Measurements from ENCODE around the gene YAF2. TPM values are rescaled to one million over a fixed set of nuclear protein-coding genes. Genes with fewer than 3 reads are reported as not detected.
A peak's percentile ranks its signal among the peaks of the same experiment; 100 is the strongest.

YAF2 gene
- total RNA-seq, 1 experiment from 2014 or later, result 15.0 TPM

GRCh38 chr12:42130672-42131402 lies 107.2 kb downstream of the YAF2 start:
- Histone ChIP-seq H3K27ac (ENCODE audit: low read depth, low read length) (no peak overlapping the region), H4K20me1 (ENCODE audit: insufficient read depth) (peaks cover 20% of the 10 kb centered on the region; the same call in 1 of the 2 replicates), H3K4me1 (ENCODE audit: control insufficient read depth in 1 of 2, insufficient read depth in 2 of 2, low read length in 2 of 2) (peaks cover 0 to 13% of the 10 kb centered on the region in 2 experiments; a peak in 2 of 4 replicates), H3K79me2 (ENCODE audit: insufficient read depth, low read length) (peaks cover 88% of the 10 kb centered on the region), H3K4me3 (replicated peaks in 1 of 2; ENCODE audit: low read depth in 1 of 2, low read length in 2 of 2) (no peak overlapping the region), H3K9me2 (ENCODE audit: insufficient read depth) (no peaks in the 10 kb centered on the region), H3K36me3 (ENCODE audit: control insufficient read depth in 1 of 2, insufficient read depth in 2 of 2, low read length in 2 of 2) (no peaks in the 10 kb centered on the region), H3K9ac (ENCODE audit: low read length) (no peak overlapping the region), H3K27me3 (ENCODE audit: insufficient read depth, low read length) (no peaks in the 10 kb centered on the region), H3K9me3 (ENCODE audit: control insufficient read depth in 1 of 2, insufficient read depth in 1 of 2, low read depth in 1 of 2, low read length in 2 of 2) (no peaks in the 10 kb centered on the region), H2AFZ (ENCODE audit: low read depth, low read length, poor library complexity, severe bottlenecking) (no peak overlapping the region), H3K4me2 (ENCODE audit: low read length) (peak overlapping the region; percentile 2; the same call in 1 of the 2 replicates)
- intact Hi-C loops (cut with micrococcal nuclease), result loop anchor here (2.0 kb wide), 1 partner anchor 438 kb away; no protein-coding TSS in a partner anchor
- BruUV-seq (replicated peaks), result no TSS peak
- ATAC-seq, result no peak; the same call in 1 of the 2 replicates
- TF ChIP-seq FOSL1 (IDR thresholded peaks at IDR 0.05; ENCODE audit: low read depth), result 0 out of 2 replicates have a peak, but pooled peaks have one; percentile 15
- TF ChIP-seq, protein P1, sequence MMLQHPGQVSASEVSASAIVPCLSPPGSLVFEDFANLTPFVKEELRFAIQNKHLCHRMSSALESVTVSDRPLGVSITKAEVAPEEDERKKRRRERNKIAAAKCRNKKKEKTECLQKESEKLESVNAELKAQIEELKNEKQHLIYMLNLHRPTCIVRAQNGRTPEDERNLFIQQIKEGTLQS (IDR thresholded peaks at IDR 0.05), result no peak
- POLR2A ChIA-PET, result no interaction called here
- RAD21 ChIA-PET (ENCODE audit: low non-redundant PET in 1 of 2, low total read pairs in 2 of 2, uncharacterized antibody in 2 of 2, unreplicated experiment in 2 of 2), result interaction anchor here in 1 of 2 experiments (0.6 kb wide), 1 partner anchor 154 kb away, joined by 19 read pairs; no protein-coding TSS in a partner anchor
- DNase-seq (ENCODE audit: low read depth, low spot score), result no peak
- CTCF ChIA-PET, result interaction anchor here (0.8 to 1.4 kb wide), 5 partner anchors 201 to 1152 kb away, joined by 3 to 9 read pairs (median 4); no protein-coding TSS in a partner anchor

- CTCF ChIA-PET, result interaction anchor here (1.1 kb wide), 1 partner anchor 242 kb away, joined by 6 read pairs; no protein-coding TSS in a partner anchor
- TF ChIP-seq EZH2 (IDR thresholded peaks at IDR 0.05), result no peak
- no peak for TF ChIP-seq MAX (IDR thresholded peaks at IDR 0.05)
- TF ChIP-seq SP1 (IDR thresholded peaks at IDR 0.05; ENCODE audit: low read depth), result no peak
- TF ChIP-seq RAD21 (IDR thresholded peaks at IDR 0.05; ENCODE audit: low read depth), result peak; percentile 91
- TF ChIP-seq CBX3 (IDR thresholded peaks at IDR 0.05; ENCODE audit: low read depth), result no peak
- TF ChIP-seq, protein P2, sequence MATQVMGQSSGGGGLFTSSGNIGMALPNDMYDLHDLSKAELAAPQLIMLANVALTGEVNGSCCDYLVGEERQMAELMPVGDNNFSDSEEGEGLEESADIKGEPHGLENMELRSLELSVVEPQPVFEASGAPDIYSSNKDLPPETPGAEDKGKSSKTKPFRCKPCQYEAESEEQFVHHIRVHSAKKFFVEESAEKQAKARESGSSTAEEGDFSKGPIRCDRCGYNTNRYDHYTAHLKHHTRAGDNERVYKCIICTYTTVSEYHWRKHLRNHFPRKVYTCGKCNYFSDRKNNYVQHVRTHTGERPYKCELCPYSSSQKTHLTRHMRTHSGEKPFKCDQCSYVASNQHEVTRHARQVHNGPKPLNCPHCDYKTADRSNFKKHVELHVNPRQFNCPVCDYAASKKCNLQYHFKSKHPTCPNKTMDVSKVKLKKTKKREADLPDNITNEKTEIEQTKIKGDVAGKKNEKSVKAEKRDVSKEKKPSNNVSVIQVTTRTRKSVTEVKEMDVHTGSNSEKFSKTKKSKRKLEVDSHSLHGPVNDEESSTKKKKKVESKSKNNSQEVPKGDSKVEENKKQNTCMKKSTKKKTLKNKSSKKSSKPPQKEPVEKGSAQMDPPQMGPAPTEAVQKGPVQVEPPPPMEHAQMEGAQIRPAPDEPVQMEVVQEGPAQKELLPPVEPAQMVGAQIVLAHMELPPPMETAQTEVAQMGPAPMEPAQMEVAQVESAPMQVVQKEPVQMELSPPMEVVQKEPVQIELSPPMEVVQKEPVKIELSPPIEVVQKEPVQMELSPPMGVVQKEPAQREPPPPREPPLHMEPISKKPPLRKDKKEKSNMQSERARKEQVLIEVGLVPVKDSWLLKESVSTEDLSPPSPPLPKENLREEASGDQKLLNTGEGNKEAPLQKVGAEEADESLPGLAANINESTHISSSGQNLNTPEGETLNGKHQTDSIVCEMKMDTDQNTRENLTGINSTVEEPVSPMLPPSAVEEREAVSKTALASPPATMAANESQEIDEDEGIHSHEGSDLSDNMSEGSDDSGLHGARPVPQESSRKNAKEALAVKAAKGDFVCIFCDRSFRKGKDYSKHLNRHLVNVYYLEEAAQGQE (IDR thresholded peaks at IDR 0.05; ENCODE audit: low read depth), result no peak
- TF ChIP-seq FOSL1 (IDR thresholded peaks at IDR 0.05; ENCODE audit: low read depth), result no peak
- no peak for TF ChIP-seq ZNF274 (IDR thresholded peaks at IDR 0.05; ENCODE audit: low read depth, low read length)
- TF ChIP-seq SIN3A (IDR thresholded peaks at IDR 0.05; ENCODE audit: low read depth), result no peak
- TF ChIP-seq, protein P3, sequence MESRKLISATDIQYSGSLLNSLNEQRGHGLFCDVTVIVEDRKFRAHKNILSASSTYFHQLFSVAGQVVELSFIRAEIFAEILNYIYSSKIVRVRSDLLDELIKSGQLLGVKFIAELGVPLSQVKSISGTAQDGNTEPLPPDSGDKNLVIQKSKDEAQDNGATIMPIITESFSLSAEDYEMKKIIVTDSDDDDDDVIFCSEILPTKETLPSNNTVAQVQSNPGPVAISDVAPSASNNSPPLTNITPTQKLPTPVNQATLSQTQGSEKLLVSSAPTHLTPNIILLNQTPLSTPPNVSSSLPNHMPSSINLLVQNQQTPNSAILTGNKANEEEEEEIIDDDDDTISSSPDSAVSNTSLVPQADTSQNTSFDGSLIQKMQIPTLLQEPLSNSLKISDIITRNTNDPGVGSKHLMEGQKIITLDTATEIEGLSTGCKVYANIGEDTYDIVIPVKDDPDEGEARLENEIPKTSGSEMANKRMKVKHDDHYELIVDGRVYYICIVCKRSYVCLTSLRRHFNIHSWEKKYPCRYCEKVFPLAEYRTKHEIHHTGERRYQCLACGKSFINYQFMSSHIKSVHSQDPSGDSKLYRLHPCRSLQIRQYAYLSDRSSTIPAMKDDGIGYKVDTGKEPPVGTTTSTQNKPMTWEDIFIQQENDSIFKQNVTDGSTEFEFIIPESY (IDR thresholded peaks at IDR 0.05; ENCODE audit: extremely low read depth, insufficient replicate concordance, low read length), result no peak
These were observed 108.3 kb downstream of the YAF2 start for GRCh38 chr12:42129595-42130204.

More at GRCh38 chr12:42129595-42130204, 108.3 kb downstream of the YAF2 start:
- RAD21 ChIA-PET (ENCODE audit: low non-redundant PET in 1 of 2, low total read pairs in 2 of 2, uncharacterized antibody in 2 of 2, unreplicated experiment in 2 of 2), result no interaction called here
- POLR2A ChIA-PET, result no interaction called here
- BruUV-seq (replicated peaks), result no TSS peak
- Histone ChIP-seq H3K27me3 (ENCODE audit: insufficient read depth, low read length) (no peaks in the 10 kb centered on the region), H4K20me1 (ENCODE audit: insufficient read depth) (peaks cover 20% of the 10 kb centered on the region; the same call in 1 of the 2 replicates), H2AFZ (ENCODE audit: low read depth, low read length, poor library complexity, severe bottlenecking) (no peak overlapping the region), H3K27ac (ENCODE audit: low read depth, low read length) (no peak overlapping the region), H3K9me2 (ENCODE audit: insufficient read depth) (no peaks in the 10 kb centered on the region), H3K4me1 (ENCODE audit: control insufficient read depth in 1 of 2, insufficient read depth in 2 of 2, low read length in 2 of 2) (peaks cover 0 to 13% of the 10 kb centered on the region in 2 experiments; a peak in 2 of 4 replicates), H3K4me2 (ENCODE audit: low read length) (no peak overlapping the region), H3K4me3 (replicated peaks in 1 of 2; ENCODE audit: low read depth in 1 of 2, low read length in 2 of 2) (no peak overlapping the region), H3K36me3 (ENCODE audit: control insufficient read depth in 1 of 2, insufficient read depth in 2 of 2, low read length in 2 of 2) (no peaks in the 10 kb centered on the region), H3K9me3 (ENCODE audit: control insufficient read depth in 1 of 2, insufficient read depth in 1 of 2, low read depth in 1 of 2, low read length in 2 of 2) (no peaks in the 10 kb centered on the region), H3K9ac (ENCODE audit: low read length) (no peak overlapping the region), H3K79me2 (ENCODE audit: insufficient read depth, low read length) (peaks cover 85% of the 10 kb centered on the region)
- DNase-seq (ENCODE audit: low read depth, low spot score) (peak; percentile 61), ATAC-seq (peak; percentile 88)
- intact Hi-C loops (cut with micrococcal nuclease), result loop anchor here (1.0 to 2.0 kb wide), 3 partner anchors 203 to 439 kb away; no protein-coding TSS in a partner anchor
